ENCODE data around the gene PPID.
"Not testable (repeated sequence)": the region's sequence is repeated elsewhere in the genome, so short reads cannot be mapped to it uniquely, and the experiment has no call there.

Gene PPID

GRCh38 chr4:158664806-158665205 is 58.4 kb downstream of the PPID start:
- no peak for DNase-seq

GRCh38 chr4:158663707-158664625 is 59.2 kb downstream of the PPID start:
- DNase-seq = not testable (repeated sequence)

DNA sequence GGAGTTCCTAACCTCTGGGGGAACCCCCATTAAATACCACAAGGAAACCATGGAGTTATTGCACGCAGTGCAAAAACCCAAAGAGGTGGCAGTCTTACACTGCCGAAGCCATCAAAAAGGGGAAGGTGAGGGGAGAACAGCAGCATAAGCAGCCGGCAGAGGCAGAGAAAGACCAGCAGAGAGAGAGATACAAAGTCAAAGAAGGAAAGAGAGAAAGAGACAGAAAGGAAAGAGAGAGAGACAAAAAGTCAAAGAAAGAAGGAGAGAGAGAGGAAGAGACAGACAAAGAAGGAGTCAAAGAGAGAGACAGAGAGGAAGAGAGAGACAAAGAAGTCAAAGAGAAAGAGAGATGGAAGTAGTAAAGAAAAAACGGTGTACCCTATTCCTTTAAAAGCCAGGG is 59.9 kb downstream of the PPID start:
- not testable (repeated sequence) for DNase-seq

Data from right hindlimb (tissue), 1 donor.